Ovary (tissue), 3 donors: ENCODE measurements around the gene ARHGEF28.

Experiments used
- CTCF ChIP-seq, 3 donors: fragments of 450-650 bp in 2 of 3; fragments of 200-600 bp in 1 of 3; IDR thresholded peaks; one replicate each; pipeline versions ENCODE4 v1.5.1 to v1.8.0; 2016 to 2022; ENCODE audit warnings: antibody characterized with exemption in 3 of 3, mild to moderate bottlenecking in 1 of 3
- EP300 ChIP-seq: sonication (generic); formaldehyde crosslinking; IDR thresholded peaks from one replicate; pipeline ENCODE4 v1.6.1; 2017; ENCODE audit warnings: antibody characterized with exemption
- POLR2A ChIP-seq: fragments of 450-650 bp; IDR thresholded peaks from one replicate; pipeline ENCODE4 v1.6.1; 2017; ENCODE audit warnings: antibody characterized with exemption, mild to moderate bottlenecking, moderate library complexity
- donor health status: DM: no; HTN: no; CAD: no.

- TF ChIP-seq CTCF (IDR thresholded peaks at IDR 0.05) (no peak), EP300 (no peak), POLR2A (no peak)
Measured at GRCh38 chr5:73812457-73812856, 186.5 kb downstream of the ARHGEF28 start.
